22Rv1 (cell line): ENCODE measurements around the gene ALDH4A1.

ENCODE experiments used
- H3K27ac ChIP-seq: fragments of 450-650 bp; 2 replicates; pipeline ENCODE4 v1.5.1; 2017
- ZFX ChIP-seq: fragments of 450-650 bp; IDR thresholded peaks from 2 replicates; pipeline ENCODE4 v1.6.1; 2017; ENCODE audit warnings: antibody characterized with exemption, borderline replicate concordance
- TF ChIP-seq, protein P1 (sequence below): fragments of 450-650 bp; IDR thresholded peaks from 2 replicates; pipeline ENCODE4 v1.5.1; 2017; ENCODE audit warnings: mild to moderate bottlenecking

ALDH4A1 gene

DNA sequence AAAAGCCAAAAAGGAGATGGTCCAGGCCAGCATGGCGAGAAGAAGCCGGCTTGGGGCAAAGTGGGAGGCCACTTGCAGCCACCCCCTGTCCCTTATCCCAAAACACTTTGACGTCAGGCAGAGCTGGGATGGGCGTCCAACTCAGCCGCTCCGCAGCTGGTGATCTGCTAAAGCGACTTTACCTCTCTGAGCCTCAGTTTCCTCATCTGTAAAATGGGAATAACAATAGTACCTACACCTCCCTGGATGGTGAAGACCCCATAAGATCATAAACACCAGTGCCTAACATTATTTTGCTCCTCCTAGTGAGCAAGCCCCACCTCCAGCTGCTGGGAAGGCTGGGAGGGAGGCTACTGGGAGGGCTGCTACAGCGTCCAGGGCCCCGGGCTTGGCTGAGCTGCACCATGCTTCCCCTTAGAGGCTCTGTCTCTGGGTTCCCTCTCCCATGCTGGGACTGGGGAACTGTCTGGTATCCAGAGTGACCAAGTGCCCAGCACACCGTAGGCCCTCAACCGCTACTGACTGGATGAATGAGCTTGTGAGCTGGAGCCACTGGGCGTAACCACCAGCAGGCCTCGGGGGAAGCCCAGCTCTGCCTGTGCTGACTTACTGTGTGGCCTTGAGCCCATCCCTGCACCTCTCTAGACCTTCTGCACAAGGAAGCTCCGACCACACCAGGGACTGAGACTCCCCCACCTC, 35.8 kb upstream of the ALDH4A1 start:
- no peak for TF ChIP-seq ZFX
- TF ChIP-seq, protein P1, sequence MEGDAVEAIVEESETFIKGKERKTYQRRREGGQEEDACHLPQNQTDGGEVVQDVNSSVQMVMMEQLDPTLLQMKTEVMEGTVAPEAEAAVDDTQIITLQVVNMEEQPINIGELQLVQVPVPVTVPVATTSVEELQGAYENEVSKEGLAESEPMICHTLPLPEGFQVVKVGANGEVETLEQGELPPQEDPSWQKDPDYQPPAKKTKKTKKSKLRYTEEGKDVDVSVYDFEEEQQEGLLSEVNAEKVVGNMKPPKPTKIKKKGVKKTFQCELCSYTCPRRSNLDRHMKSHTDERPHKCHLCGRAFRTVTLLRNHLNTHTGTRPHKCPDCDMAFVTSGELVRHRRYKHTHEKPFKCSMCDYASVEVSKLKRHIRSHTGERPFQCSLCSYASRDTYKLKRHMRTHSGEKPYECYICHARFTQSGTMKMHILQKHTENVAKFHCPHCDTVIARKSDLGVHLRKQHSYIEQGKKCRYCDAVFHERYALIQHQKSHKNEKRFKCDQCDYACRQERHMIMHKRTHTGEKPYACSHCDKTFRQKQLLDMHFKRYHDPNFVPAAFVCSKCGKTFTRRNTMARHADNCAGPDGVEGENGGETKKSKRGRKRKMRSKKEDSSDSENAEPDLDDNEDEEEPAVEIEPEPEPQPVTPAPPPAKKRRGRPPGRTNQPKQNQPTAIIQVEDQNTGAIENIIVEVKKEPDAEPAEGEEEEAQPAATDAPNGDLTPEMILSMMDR = no peak

DNA sequence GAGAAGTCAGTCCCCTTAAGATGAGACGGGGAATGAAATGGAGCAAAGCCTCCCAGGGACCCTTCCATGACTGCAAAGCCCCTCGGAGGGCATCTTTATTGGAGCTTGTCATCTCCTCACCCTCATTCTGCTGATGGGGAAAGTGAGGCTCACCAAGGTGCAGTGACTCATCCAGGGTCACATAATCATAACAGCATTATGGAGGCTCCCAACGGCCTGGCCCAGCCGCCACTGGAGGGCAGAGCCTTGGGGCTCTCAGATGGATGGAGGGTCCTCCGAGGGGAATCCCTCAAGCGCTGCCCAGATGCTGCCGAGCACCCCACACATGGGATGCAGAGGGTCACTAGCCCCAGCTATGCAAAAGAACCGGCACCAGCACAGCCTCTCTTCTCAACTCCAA, 35.2 kb upstream of the ALDH4A1 start:
- no peak for TF ChIP-seq ZFX
- TF ChIP-seq, protein P1 = no peak
- H3K27ac ChIP-seq = no peak overlapping the region

More for the DNA sequence above, 35.8 kb upstream of the ALDH4A1 start:
- H3K27ac ChIP-seq = no peak overlapping the region

DNA sequence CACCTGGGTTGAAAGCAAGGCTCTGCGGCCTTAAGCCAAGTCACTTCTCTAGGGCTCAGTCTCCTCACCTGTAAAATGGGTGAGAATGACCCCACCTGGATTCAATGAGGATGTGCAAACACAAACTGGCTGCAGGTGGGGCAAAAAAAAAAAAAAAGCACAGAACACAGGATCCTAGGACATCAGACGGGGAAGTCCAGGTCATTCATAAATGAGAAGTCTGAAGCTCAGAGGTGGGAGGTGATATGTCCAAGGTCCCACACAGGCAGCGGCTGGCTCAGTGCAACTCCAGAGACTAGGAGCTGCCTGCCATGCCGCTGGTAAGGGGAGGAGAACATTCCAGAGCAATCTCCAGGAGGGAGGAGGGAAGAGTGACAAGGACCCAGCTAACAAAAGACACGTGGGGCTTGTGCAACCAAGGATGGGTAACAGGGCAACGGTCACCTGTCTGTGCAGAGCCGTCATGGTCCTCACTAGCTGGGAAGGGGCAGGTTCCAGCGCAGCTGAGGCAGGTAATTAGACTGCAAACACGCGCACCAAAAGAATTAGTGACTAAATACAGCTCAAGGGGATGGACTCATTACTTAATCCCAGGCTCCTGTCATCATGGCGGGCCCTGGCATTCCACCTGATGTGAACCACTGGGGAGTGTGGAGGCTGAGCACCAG, 34.6 kb upstream of the ALDH4A1 start:
- TF ChIP-seq, protein P1 = no peak
- TF ChIP-seq ZFX = no peak
- H3K27ac ChIP-seq = no peak overlapping the region

DNA sequence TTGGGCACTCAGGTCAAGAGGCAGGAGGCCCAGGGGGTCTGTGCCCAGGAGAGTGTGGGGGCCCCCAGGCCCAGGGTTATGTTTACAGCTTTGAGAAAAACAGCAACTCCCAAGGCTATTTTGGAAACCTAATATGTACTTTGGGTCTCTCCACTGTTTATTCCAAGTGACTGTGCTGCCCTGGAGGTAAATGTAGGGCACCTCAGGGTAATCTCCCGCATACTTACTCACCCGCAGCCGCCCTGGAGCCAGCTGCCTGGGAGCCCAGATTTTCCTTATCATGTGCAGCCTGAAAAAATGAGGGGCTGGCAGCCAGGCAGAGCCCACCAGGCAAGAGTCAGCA, 34.1 kb upstream of the ALDH4A1 start:
- no peak overlapping the region for H3K27ac ChIP-seq
- no peak for TF ChIP-seq ZFX
- TF ChIP-seq, protein P1 = no peak

DNA sequence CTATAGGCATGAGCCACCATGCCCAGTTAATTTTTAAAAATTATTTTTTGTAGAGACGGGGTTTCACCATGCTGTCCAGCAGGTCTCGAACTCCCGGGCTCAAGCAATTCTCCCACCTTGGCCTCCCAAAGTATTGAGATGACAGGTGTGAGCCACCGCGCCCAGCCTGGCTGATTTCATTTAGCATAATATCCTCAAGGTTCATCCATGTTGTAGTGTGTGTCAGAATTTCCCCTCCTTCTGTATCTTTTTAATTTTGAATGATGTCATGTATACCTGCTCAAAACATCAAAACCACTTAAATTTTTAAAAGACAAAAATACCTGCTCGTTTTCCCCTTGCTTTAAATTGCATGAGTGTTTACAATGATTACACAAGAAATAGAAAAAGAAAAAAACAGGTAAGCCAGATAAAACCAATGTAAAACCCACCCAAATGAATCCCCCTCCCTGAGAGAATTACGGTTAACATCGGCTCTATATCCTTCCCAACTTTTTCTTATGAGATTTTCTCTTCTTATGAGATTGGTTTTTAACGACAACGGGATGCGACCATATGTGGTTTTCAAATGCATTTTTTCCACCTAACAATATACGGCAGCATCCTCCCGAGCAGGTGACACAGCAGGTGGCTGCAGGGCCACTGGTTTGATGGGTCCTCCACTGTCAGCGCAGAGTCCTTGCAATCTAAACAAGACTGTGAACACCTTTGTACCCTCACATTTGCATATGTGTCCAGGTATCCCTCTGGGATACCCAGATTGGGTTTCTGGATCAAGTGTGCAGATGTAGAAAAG, 32.0 kb upstream of the ALDH4A1 start:
- H3K27ac ChIP-seq = no peak overlapping the region
- TF ChIP-seq, protein P1 = no peak
- no peak for TF ChIP-seq ZFX

DNA sequence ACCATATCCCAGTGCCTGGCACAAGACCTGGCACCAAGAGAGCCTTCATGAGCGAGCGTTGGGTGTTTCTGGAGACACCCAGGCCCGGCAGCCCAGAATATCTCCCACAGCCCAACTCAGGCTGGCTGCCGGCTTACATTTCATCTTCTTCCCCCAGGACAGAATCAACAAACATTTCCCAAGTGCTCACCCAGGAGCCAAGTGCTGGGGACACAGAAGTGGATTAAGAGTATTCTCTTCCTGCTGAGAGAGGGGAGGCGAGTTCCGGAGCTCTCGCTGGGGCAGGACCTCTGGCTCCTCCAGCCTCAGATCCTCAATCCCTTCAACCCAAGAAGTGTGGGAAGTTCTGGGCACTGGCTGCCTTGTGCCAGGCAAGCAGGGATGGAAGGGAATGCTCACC, 30.5 kb upstream of the ALDH4A1 start:
- H3K27ac ChIP-seq = no peak overlapping the region
- TF ChIP-seq ZFX = no peak
- TF ChIP-seq, protein P1 = no peak
